SJCRH30 (cell line): ENCODE data around the gene THSD7B. TPM values are rescaled to one million over a fixed set of nuclear protein-coding genes. Genes with fewer than 3 reads are reported as not detected.
A peak's percentile ranks its signal among the peaks of the same experiment; 100 is the strongest.

Experiments
- DNase-seq, 2 experiments: peaks; one replicate each; pipeline ENCODE4 v3.0.0-alpha.2; 2015 to 2020
- H3K27ac ChIP-seq: fragments of 250-450 bp; sonication (Bioruptor Pico); 2 replicates; pipeline ENCODE4 v1.5.1; 2020; ENCODE audit warnings: mild to moderate bottlenecking, moderate library complexity
- H3K27me3 ChIP-seq: fragments of 250-450 bp; sonication (Bioruptor Pico); 2 replicates; pipeline ENCODE4 v1.5.1; 2020; ENCODE audit warnings: mild to moderate bottlenecking, moderate library complexity
- H3K36me3 ChIP-seq: fragments of 250-450 bp; sonication (Bioruptor Pico); 2 replicates; pipeline ENCODE4 v1.5.1; 2020; ENCODE audit warnings: mild to moderate bottlenecking, moderate library complexity
- H3K4me1 ChIP-seq: fragments of 250-450 bp; sonication (Bioruptor Pico); 2 replicates; pipeline ENCODE4 v1.5.1; 2020; ENCODE audit warnings: mild to moderate bottlenecking, moderate library complexity
- H3K4me3 ChIP-seq: fragments of 250-450 bp; sonication (Bioruptor Pico); 2 replicates; pipeline ENCODE4 v1.5.1; 2020; ENCODE audit warnings: mild to moderate bottlenecking, moderate library complexity
- H3K9me3 ChIP-seq: fragments of 250-450 bp; sonication (Bioruptor Pico); replicated peaks from 2 replicates; pipeline ENCODE4 v1.5.1; 2020; ENCODE audit warnings: mild to moderate bottlenecking, moderate library complexity
- total RNA-seq: library from RNA; depleted of rRNA; stranded (reverse); fragments of >200 nt; shearing (Covaris generic); gene quantifications from 2 replicates; pipeline ENCODE4 v1.2.3, GENCODE V29; 2014

The THSD7B gene
- total RNA-seq, 1 experiment from 2014 or later, result 0.18 TPM

DNA sequence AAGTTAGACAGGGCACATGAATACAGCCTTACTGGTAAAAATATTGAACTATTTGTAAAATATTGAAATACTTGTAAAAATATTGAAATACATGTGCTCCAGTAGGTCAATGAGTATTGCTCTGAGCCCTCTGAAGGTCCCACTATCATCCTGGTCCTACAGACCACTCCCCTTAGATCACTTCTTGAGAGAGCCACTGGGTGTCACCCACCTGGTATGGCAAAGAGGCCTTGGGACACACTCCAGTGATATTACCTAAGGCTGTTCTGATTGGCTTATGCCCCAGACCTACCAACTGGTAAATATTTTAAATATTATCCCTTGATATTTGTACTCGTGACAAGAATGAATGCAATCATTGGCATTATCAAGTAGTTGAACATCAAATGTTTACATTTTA, 5.0 kb downstream of the THSD7B start:
- H3K4me1 ChIP-seq, result no peaks in the 10 kb centered on the region
- H3K36me3 ChIP-seq, result no peaks in the 10 kb centered on the region
- DNase-seq, result no peak
- H3K27ac ChIP-seq, result no peak overlapping the region
- H3K9me3 ChIP-seq, result no peaks in the 10 kb centered on the region
- no peak overlapping the region for H3K4me3 ChIP-seq
- no peaks in the 10 kb centered on the region; the same call in 1 of the 2 replicates for H3K27me3 ChIP-seq

DNA sequence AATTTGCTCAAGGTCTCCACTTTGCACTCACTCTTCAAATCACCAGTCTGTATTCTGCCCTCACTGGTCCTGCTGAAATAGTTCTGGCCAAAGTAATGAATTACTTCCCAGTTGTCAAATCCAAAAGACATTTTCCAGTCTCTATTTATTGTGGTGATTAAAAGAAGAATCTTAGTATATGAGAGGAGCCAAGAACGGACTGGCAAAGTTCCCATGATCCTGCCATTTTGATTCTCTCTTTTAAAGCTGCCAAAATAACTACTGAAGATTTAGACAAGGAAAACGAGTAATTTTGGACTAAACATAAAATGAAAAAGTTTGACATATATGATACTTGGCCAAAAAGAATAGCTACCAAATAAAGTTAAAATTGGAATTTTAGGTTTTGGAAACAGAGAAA, 12.0 kb downstream of the THSD7B start:
- Histone ChIP-seq H3K4me1 (no peaks in the 10 kb centered on the region), H3K4me3 (no peak overlapping the region), H3K27ac (no peak overlapping the region), H3K27me3 (no peaks in the 10 kb centered on the region; the same call in 1 of the 2 replicates), H3K9me3 (no peaks in the 10 kb centered on the region), H3K36me3 (no peaks in the 10 kb centered on the region)
- no peak for DNase-seq

DNA sequence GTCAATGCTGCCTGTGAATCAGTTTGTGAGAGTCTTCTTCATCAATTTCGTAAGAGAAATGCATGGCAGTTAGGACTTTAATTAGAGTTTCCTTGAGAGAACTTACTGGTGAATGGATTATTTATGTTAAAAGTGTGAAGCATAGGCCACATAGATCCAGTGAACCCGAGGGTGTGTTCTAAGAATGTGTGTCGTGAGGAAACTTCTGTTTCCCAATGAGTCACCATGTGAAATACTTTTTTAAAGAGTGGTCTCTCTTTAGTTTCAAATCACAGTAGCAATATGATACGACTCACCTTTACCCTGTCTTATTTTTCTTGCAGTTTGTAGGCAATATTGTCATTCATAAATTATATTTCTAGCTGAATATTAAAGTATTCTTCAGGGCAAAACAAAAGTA, 18.5 kb downstream of the THSD7B start:
- no peaks in the 10 kb centered on the region for H3K36me3 ChIP-seq
- no peak overlapping the region for H3K27ac ChIP-seq
- H3K9me3 ChIP-seq, result no peaks in the 10 kb centered on the region
- no peaks in the 10 kb centered on the region for H3K4me1 ChIP-seq
- DNase-seq, result no peak
- peaks cover 4% of the 10 kb centered on the region; the same call in 1 of the 2 replicates for H3K27me3 ChIP-seq
- no peak overlapping the region for H3K4me3 ChIP-seq

DNA sequence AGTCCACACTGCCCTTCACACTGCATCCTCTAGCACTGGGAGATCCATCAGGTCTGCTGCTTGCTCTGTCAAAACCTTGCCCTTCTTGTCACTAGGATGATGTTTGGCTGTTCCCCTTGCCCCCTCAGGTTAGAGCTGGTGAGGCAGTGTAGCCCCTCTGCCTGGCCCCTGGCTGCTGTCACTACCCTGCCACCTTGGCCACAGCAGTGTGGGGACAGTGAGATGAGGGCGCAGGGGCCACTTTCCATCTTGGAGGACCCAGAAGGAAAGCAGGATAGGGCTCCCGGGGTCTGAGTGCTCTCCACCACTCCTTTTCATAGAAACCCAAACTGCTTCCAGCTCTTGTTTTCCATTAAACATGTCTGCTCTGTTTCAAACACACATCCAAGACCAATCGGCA, 19.9 kb downstream of the THSD7B start:
- peaks cover 6% of the 10 kb centered on the region; the same call in 1 of the 2 replicates for H3K27me3 ChIP-seq
- DNase-seq, result no peak
- no peak overlapping the region for H3K27ac ChIP-seq
- no peak overlapping the region for H3K4me3 ChIP-seq
- H3K36me3 ChIP-seq, result no peaks in the 10 kb centered on the region
- H3K9me3 ChIP-seq, result no peaks in the 10 kb centered on the region
- H3K4me1 ChIP-seq, result no peaks in the 10 kb centered on the region

DNA sequence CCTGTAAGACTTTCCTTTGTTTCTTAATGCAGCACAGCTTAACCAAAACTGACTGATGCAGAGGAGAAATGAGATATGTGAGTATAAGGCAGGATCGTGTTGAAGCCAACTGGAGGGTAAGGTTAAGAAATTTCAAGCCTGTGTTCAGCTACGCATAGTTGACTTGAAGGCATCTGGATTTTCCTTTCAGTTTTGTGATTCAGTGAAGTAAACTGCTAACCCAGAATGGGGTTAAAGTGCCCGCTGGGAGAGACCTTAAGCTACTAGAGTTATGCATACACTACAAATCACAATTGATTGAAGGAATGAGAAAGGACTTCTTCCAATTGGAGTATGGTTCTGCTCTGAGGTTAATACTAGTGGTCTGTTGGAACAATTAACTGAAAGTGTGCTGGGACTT, 22.6 kb downstream of the THSD7B start:
- no peak for DNase-seq
- Histone ChIP-seq H3K9me3 (no peaks in the 10 kb centered on the region), H3K27ac (no peak overlapping the region), H3K27me3 (peaks cover 6% of the 10 kb centered on the region; the same call in 1 of the 2 replicates), H3K4me1 (no peaks in the 10 kb centered on the region), H3K4me3 (no peak overlapping the region), H3K36me3 (no peaks in the 10 kb centered on the region)

DNA sequence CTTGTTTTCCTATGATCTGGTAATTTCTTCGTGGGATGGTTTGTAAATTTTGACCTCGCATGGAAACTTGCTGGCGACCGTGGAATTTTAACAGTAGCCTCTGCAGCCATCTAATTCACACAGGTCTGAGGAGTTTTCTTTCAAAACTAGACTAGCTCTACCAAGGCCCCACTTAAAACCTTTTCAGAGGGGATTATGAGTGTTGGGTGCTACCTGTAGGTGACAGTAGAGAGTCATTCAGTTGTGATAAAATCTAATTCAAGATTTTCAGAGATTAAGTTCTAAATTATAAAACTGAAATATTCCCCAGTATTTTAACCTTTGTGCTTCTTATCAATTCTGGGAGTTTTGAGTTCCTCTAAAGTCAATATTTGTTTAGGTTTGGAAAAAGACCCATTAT, 31.0 kb downstream of the THSD7B start:
- H3K27me3 ChIP-seq, result no peaks in the 10 kb centered on the region
- no peak overlapping the region for H3K4me3 ChIP-seq
- H3K4me1 ChIP-seq, result no peaks in the 10 kb centered on the region
- DNase-seq, result no peak
- no peaks in the 10 kb centered on the region for H3K36me3 ChIP-seq
- H3K27ac ChIP-seq, result no peak overlapping the region
- H3K9me3 ChIP-seq, result no peaks in the 10 kb centered on the region

DNA sequence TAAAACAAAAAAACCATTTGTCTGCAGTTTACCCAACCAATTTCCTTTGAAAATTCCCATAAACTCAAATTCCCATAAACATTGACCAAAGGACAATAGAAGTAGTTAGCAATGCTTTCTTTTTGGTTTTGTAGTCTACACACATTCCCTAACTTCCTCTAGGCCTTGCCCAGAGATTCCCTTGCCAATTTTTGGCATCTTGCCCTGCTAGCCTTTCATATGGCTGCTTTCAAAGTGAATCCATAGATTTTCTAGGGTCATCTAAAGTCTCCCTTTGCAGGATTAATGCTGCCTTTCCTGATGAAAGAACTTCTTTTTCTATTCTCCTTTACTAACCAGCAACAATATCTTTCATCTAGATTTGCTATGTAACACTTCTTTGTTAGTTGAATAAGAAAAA, 33.4 kb downstream of the THSD7B start:
- no peak overlapping the region for H3K27ac ChIP-seq
- peak in 1 of 2 experiments; percentile 4 for DNase-seq
- H3K36me3 ChIP-seq, result no peaks in the 10 kb centered on the region
- H3K4me3 ChIP-seq, result no peak overlapping the region
- no peaks in the 10 kb centered on the region for H3K9me3 ChIP-seq
- no peaks in the 10 kb centered on the region for H3K4me1 ChIP-seq
- no peaks in the 10 kb centered on the region for H3K27me3 ChIP-seq

DNA sequence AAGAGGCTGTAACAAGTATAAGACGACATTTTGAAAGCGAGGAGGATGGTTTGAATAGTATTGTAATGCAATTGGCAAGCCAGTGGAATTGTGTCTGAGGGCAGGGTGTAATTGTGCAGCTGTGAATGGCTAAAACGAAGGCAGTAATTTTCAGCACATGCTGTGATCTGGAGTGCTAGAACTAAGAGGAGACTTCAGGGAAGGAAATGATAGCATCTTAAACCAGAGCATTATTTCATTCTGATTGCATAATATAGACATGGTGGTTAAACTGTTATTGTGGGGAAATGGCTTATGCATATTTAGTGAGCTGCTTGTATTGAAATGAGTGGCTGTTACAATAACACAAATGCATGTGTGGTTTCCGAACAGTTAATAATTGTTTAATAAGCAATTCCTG, 36.3 kb downstream of the THSD7B start:
- no peaks in the 10 kb centered on the region for H3K27me3 ChIP-seq
- no peaks in the 10 kb centered on the region for H3K36me3 ChIP-seq
- H3K4me1 ChIP-seq, result no peaks in the 10 kb centered on the region
- no peak overlapping the region for H3K4me3 ChIP-seq
- H3K9me3 ChIP-seq, result no peaks in the 10 kb centered on the region
- no peak overlapping the region for H3K27ac ChIP-seq
- no peak for DNase-seq

DNA sequence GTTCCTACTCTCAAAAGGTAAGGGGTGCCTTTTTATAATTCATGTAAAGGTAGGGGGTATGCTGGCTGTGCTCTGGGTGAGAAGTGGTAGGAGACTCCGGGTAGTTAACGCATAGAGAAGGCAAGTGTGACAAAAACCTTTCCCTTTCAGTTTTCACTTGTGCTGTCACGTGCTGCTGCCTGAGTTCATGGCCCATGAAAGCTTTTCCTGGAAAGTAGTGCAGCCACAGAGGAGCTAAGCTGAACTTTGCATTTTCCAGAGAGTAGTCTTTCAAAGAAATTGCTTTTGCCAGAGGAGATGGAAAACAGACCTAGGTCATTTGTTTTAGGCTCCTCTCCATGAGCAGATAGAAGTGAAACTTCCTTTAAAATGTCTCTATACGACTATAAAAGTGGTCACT, 44.7 kb downstream of the THSD7B start:
- no peaks in the 10 kb centered on the region for H3K9me3 ChIP-seq
- H3K4me1 ChIP-seq, result no peaks in the 10 kb centered on the region
- no peak for DNase-seq
- H3K27me3 ChIP-seq, result peaks cover 5% of the 10 kb centered on the region
- no peaks in the 10 kb centered on the region for H3K36me3 ChIP-seq
- no peak overlapping the region for H3K27ac ChIP-seq
- H3K4me3 ChIP-seq, result no peak overlapping the region

DNA sequence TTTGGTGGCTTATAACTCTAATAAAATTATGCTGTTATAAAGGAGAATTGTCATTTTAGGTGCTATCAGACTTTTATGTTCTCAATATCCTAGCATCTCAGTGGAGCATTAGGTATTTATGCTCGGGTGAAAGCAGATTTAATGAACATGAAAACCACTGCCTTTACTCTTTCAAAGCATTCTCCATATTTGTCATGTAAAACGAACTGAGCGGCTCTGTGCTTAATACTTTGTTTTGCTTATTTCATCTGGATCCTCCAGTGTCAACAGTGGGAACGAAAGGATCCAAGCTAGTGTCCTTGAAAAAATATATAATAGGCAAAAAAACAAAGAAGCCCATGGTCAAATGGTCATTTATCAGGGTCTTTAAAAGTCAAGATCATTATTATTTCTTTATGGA, 53.5 kb downstream of the THSD7B start:
- H3K27me3 ChIP-seq, result peaks cover 3% of the 10 kb centered on the region; the same call in 1 of the 2 replicates
- no peak for DNase-seq
- H3K9me3 ChIP-seq, result no peaks in the 10 kb centered on the region
- H3K4me3 ChIP-seq, result no peak overlapping the region
- no peaks in the 10 kb centered on the region for H3K4me1 ChIP-seq
- H3K27ac ChIP-seq, result no peak overlapping the region
- H3K36me3 ChIP-seq, result no peaks in the 10 kb centered on the region

DNA sequence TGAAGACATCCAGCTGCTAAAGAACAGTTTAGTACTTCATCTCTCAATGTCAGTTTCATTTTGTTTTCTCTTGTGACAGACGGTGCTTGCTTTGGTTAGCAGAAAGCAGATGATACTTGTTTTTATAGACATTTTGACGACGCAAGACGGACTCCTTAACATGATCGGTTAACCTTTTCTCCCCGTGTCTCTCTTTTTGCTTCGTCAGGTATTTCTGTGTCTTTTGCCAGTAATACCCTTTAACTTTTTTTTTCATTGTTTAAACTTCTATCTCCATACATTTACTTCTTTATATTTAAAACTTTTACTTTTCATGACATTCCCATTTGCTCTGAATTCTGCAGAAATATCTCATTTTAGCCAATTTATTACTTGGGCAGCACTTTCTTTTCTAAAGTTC, 57.9 kb downstream of the THSD7B start:
- Histone ChIP-seq H3K4me1 (no peaks in the 10 kb centered on the region), H3K36me3 (no peaks in the 10 kb centered on the region), H3K27ac (no peak overlapping the region), H3K9me3 (no peaks in the 10 kb centered on the region), H3K4me3 (no peak overlapping the region), H3K27me3 (peaks cover 3% of the 10 kb centered on the region; the same call in 1 of the 2 replicates)
- DNase-seq, result no peak

DNA sequence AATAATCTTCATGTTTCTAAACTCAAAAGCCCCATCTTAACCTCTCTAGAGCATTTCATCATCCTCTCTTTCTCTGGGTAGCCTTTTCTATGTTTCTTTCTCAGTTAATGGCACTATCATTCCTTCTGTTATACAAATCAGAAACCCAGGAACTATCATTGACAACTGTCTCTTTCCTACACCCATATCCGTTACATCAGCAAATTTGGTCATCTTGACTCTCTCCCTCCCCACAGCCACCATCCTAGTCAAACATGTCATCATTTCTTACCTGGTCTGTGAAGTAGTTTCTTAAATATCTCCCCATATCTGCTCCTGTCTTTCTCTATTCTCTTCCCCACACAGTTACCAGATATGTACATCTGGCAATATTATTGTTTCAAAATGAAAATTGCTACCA, 62.8 kb downstream of the THSD7B start:
- Histone ChIP-seq H3K4me1 (no peaks in the 10 kb centered on the region), H3K36me3 (no peaks in the 10 kb centered on the region), H3K27me3 (no peaks in the 10 kb centered on the region; the same call in 1 of the 2 replicates), H3K9me3 (no peaks in the 10 kb centered on the region), H3K4me3 (no peak overlapping the region), H3K27ac (no peak overlapping the region)
- no peak for DNase-seq

DNA sequence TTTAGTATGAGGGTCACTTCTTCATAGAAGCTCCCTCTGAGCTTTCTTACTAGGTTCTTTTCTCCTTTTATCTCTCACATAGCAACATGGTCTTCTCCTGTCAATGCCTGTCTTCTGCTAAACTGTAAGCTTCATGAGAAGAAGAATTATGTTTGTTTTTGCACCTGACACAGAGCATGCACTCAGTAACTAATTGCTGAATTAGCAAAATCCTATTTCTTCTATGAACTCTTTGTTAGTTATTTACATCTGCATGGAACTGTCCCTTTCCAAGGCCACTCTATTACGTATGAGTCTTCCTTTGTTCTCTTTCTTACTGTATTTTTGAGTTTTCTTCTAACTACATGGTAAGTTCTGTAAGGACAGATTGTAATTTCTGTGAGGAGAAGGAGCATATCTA, 63.4 kb downstream of the THSD7B start:
- H3K36me3 ChIP-seq, result no peaks in the 10 kb centered on the region
- DNase-seq, result no peak
- H3K4me1 ChIP-seq, result no peaks in the 10 kb centered on the region
- no peak overlapping the region for H3K4me3 ChIP-seq
- no peaks in the 10 kb centered on the region for H3K27me3 ChIP-seq
- H3K27ac ChIP-seq, result no peak overlapping the region
- no peaks in the 10 kb centered on the region for H3K9me3 ChIP-seq

DNA sequence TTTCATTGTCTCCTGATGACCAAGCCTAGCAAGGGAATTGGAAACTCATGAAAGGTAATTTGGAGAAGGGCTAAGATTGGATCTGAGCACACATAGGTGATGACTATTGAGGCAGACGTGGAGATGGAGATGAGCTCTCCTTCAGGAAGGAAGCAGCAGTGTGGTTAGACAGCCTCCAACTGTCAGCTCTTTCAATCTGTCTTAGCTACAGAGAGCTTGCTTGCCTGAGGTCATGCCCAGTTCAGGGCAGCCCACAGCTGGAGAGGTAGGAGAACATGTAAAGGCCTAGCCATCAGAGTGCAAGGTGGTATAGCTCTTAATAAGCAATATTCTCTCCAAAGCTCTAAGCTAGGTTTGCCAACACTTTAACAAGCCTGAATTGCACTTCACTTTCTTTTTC, 79.2 kb downstream of the THSD7B start:
- no peaks in the 10 kb centered on the region for H3K36me3 ChIP-seq
- H3K27me3 ChIP-seq, result no peaks in the 10 kb centered on the region; the same call in 1 of the 2 replicates
- H3K4me1 ChIP-seq, result no peaks in the 10 kb centered on the region
- no peak overlapping the region for H3K27ac ChIP-seq
- no peak for DNase-seq
- H3K4me3 ChIP-seq, result no peak overlapping the region
- no peaks in the 10 kb centered on the region; the same call in 1 of the 2 replicates for H3K9me3 ChIP-seq

DNA sequence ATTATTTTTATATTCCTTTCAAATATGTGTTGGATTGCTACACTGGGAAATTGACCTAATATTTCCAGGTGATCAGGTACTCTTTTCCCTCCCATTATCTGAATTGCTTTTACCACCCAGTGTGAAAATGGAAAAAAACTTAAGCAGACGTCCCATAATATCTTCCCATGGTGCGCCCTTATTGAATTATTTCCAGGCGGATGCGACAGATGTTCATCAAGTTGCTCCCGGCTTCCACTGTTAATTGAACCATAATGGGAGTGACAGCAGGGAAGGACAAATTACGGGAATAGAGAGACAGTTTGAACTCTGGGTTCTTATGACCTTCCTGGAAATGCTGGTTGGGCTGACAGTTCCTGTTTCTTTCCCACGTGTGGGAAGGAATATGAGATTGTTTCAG, 93.3 kb downstream of the THSD7B start:
- no peaks in the 10 kb centered on the region for H3K36me3 ChIP-seq
- DNase-seq, result no peak
- no peaks in the 10 kb centered on the region; the same call in 1 of the 2 replicates for H3K9me3 ChIP-seq
- H3K4me1 ChIP-seq, result no peaks in the 10 kb centered on the region
- H3K27ac ChIP-seq, result no peak overlapping the region
- no peaks in the 10 kb centered on the region; the same call in 1 of the 2 replicates for H3K27me3 ChIP-seq
- no peak overlapping the region for H3K4me3 ChIP-seq

DNA sequence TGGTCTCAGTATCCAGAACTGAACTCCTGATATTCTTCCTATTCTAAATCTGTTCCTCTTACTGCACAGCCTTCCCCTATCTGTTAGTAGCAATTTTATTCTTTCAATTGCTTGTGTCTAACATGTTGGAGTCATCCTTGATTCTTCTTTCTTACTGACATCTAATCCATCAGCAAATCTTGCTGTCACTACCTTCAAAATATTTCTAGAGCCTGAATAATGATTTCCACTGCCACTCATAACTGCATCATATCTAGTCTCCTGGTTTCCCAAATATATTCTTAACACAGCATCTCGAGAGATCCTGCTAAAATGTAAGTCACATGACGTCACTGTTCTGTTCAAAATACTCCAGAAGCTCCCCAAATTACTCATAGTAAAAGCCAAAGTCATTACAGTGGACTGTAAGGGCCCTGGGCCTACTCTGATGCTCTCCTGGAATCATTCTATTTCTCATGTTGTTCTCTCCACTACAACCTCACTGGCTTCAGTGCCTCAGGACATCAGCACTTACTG, 95.2 kb downstream of the THSD7B start:
- Histone ChIP-seq H3K27ac (no peak overlapping the region), H3K4me3 (no peak overlapping the region), H3K9me3 (no peaks in the 10 kb centered on the region; the same call in 1 of the 2 replicates), H3K36me3 (no peaks in the 10 kb centered on the region), H3K27me3 (peaks cover 2% of the 10 kb centered on the region), H3K4me1 (no peaks in the 10 kb centered on the region)
- DNase-seq, result no peak
